Osteocyte (in vitro differentiated cells): ENCODE measurements around the gene RIC3. TPM values are rescaled to one million over a fixed set of nuclear protein-coding genes. Genes with fewer than 3 reads are reported as not detected.

Experiments used
- DNase-seq: peaks from one replicate; pipeline ENCODE4 v3.0.0; 2021; ENCODE audit warnings: mixed read lengths; ENCODE audit not compliant: unreplicated experiment; ENCODE audit errors: extremely low spot score
- H3K27ac Mint-ChIP-seq: one replicate; pipeline ENCODE4 v1.8.0; 2021; ENCODE audit warnings: mild to moderate bottlenecking, mixed read lengths; ENCODE audit not compliant: unreplicated experiment
- H3K27me3 Mint-ChIP-seq: one replicate; pipeline ENCODE4 v1.8.0; 2021; ENCODE audit warnings: mixed read lengths; ENCODE audit not compliant: unreplicated experiment
- H3K36me3 Mint-ChIP-seq: one replicate; pipeline ENCODE4 v1.8.0; 2021; ENCODE audit warnings: mixed read lengths; ENCODE audit not compliant: unreplicated experiment
- H3K4me1 Mint-ChIP-seq: one replicate; pipeline ENCODE4 v1.8.0; 2021; ENCODE audit warnings: mixed read lengths; ENCODE audit not compliant: unreplicated experiment
- H3K4me3 Mint-ChIP-seq: one replicate; pipeline ENCODE4 v1.8.0; 2021; ENCODE audit warnings: mild to moderate bottlenecking, moderate library complexity, mixed read lengths; ENCODE audit not compliant: unreplicated experiment
- H3K9me3 Mint-ChIP-seq: one replicate; pipeline ENCODE4 v1.8.0; 2021; ENCODE audit warnings: mixed read lengths; ENCODE audit not compliant: unreplicated experiment
- CTCF ChIP-seq: fragments of 200-600 bp; sonication (generic); IDR thresholded peaks from 2 replicates; pipeline ENCODE4 v1.5.0; 2021; ENCODE audit warnings: antibody characterized with exemption, mild to moderate bottlenecking, moderate library complexity
- total RNA-seq: library from RNA; stranded (reverse); gene quantifications from 2 replicates; pipeline ENCODE4 v1.2.1, GENCODE V29; 2021

Gene RIC3
- total RNA-seq, 1 donor from 2014 or later = not detected

- Mint-ChIP-seq H3K4me1 (no peaks in the 10 kb centered on the region), H3K36me3 (no peaks in the 10 kb centered on the region), H3K27me3 (peaks cover 33% of the 10 kb centered on the region), H3K9me3 (peaks cover 4% of the 10 kb centered on the region), H3K27ac (no peak overlapping the region), H3K4me3 (no peak overlapping the region)
- TF ChIP-seq CTCF = no peak
- peak; percentile 10 for DNase-seq
Observed at GRCh38 chr11:8190431-8190830, 21.6 kb upstream of the RIC3 start.

- Mint-ChIP-seq H3K4me1 (no peaks in the 10 kb centered on the region), H3K27ac (no peak overlapping the region), H3K36me3 (no peaks in the 10 kb centered on the region), H3K4me3 (no peak overlapping the region), H3K9me3 (peaks cover 7% of the 10 kb centered on the region), H3K27me3 (peaks cover 36% of the 10 kb centered on the region)
- no peak for TF ChIP-seq CTCF
- DNase-seq = no peak
Observed at GRCh38 chr11:8186429-8186828, 17.6 kb upstream of the RIC3 start.

- Mint-ChIP-seq H3K4me1 (no peaks in the 10 kb centered on the region), H3K9me3 (peaks cover 7% of the 10 kb centered on the region), H3K27ac (no peak overlapping the region), H3K36me3 (no peaks in the 10 kb centered on the region), H3K4me3 (no peak overlapping the region), H3K27me3 (peaks cover 43% of the 10 kb centered on the region)
- DNase-seq = no peak
- no peak for TF ChIP-seq CTCF
Observed at GRCh38 chr11:8183111-8183510, 14.3 kb upstream of the RIC3 start.

- Mint-ChIP-seq H3K27me3 (peaks cover 38% of the 10 kb centered on the region), H3K4me1 (no peaks in the 10 kb centered on the region), H3K27ac (no peak overlapping the region), H3K36me3 (no peaks in the 10 kb centered on the region), H3K9me3 (peaks cover 4% of the 10 kb centered on the region), H3K4me3 (no peak overlapping the region)
- no peak for DNase-seq
- no peak for TF ChIP-seq CTCF
Observed at GRCh38 chr11:8180469-8180868, 11.6 kb upstream of the RIC3 start.

GRCh38 chr11:8178297-8178696 is 9.5 kb upstream of the RIC3 start:
- Mint-ChIP-seq H3K27ac (no peak overlapping the region), H3K36me3 (no peaks in the 10 kb centered on the region), H3K4me1 (no peaks in the 10 kb centered on the region), H3K27me3 (peaks cover 37% of the 10 kb centered on the region), H3K4me3 (no peak overlapping the region), H3K9me3 (no peaks in the 10 kb centered on the region)
- no peak for TF ChIP-seq CTCF
- DNase-seq = no peak
